ENCODE measurements around the gene CGB1. TPM values are rescaled to one million over a fixed set of nuclear protein-coding genes. Genes with fewer than 3 reads are reported as not detected.
"Not testable (repeated sequence)": the region's sequence is repeated elsewhere in the genome, so short reads cannot be mapped to it uniquely, and the experiment has no call there.

Gene CGB1
- total and polyA plus RNA-seq, 8 donors, result not detected

GRCh38 chr19:49061445-49061844 lies 24.8 kb upstream of the CGB1 start:
- WGBS, 2 donors, result 59 to 77% methylated on average over 25 of the region's 25 CpGs
- H3K4me1 ChIP-seq, result peaks cover 0 to 5% (median 0%) of the 10 kb centered on the region in 3 donors
- no peak for FAIRE-seq
- no peaks in the 10 kb centered on the region for H3K27me3 ChIP-seq
- no peak overlapping the region for H3K27ac ChIP-seq
- intact Hi-C loops (cut with DNase I), result no loop called here
- no peaks in the 10 kb centered on the region for H3K9me3 ChIP-seq
- no peak overlapping the region for H3K4me3 ChIP-seq
- no peak for TF ChIP-seq CTCF (IDR thresholded peaks at IDR 0.05)
- ATAC-seq, result no peak
- H3K36me3 ChIP-seq, result no peaks in the 10 kb centered on the region
- peak in 1 of 6 donors; percentile 59 for DNase-seq

GRCh38 chr19:49061000-49061399 lies 24.3 kb upstream of the CGB1 start:
- Histone ChIP-seq H3K36me3 (no peaks in the 10 kb centered on the region), H3K27me3 (no peaks in the 10 kb centered on the region), H3K4me1 (peaks cover 0 to 5% (median 0%) of the 10 kb centered on the region in 3 donors), H3K9me3 (no peaks in the 10 kb centered on the region), H3K27ac (no peak overlapping the region), H3K4me3 (no peak overlapping the region)
- 92 to 94% methylated on average over 2 of the region's 2 CpGs for WGBS, 2 donors
- FAIRE-seq (no peak), DNase-seq (no peak), ATAC-seq (no peak)
- TF ChIP-seq CTCF (IDR thresholded peaks at IDR 0.05), result no peak
- intact Hi-C loops (cut with DNase I), result no loop called here

- FAIRE-seq, result no peak
- no peak overlapping the region for H3K4me3 ChIP-seq
- H3K9me3 ChIP-seq, result no peaks in the 10 kb centered on the region
- H3K27me3 ChIP-seq, result no peaks in the 10 kb centered on the region
- ATAC-seq, result no peak
- peaks cover 0 to 5% (median 0%) of the 10 kb centered on the region in 3 donors for H3K4me1 ChIP-seq
- no peaks in the 10 kb centered on the region for H3K36me3 ChIP-seq
- no peak for TF ChIP-seq CTCF (IDR thresholded peaks at IDR 0.05)
- intact Hi-C loops (cut with DNase I), result no loop called here
- DNase-seq, result no peak
- no peak overlapping the region for H3K27ac ChIP-seq
- 72 to 79% methylated on average over 9 of the region's 9 CpGs for WGBS, 2 donors
Observed at GRCh38 chr19:49059053-49059452, 22.4 kb upstream of the CGB1 start.

GRCh38 chr19:49058562-49058961 lies 21.9 kb upstream of the CGB1 start:
- H3K27ac ChIP-seq, result no peak overlapping the region
- no peaks in the 10 kb centered on the region for H3K9me3 ChIP-seq
- H3K4me3 ChIP-seq, result no peak overlapping the region
- WGBS, 2 donors, result 42 to 43% methylated on average over 10 of the region's 10 CpGs
- H3K27me3 ChIP-seq, result no peaks in the 10 kb centered on the region
- no peak for ATAC-seq
- no peak for FAIRE-seq
- peaks cover 0 to 5% (median 0%) of the 10 kb centered on the region in 3 donors for H3K4me1 ChIP-seq
- peak in 1 of 6 donors; percentile 47 for DNase-seq
- intact Hi-C loops (cut with DNase I), result no loop called here
- H3K36me3 ChIP-seq, result no peaks in the 10 kb centered on the region
- no peak for TF ChIP-seq CTCF (IDR thresholded peaks at IDR 0.05)

- ATAC-seq, result peak; percentile 80 to 85 (median 85)
- Histone ChIP-seq H3K27me3 (no peaks in the 10 kb centered on the region), H3K9me3 (no peaks in the 10 kb centered on the region), H3K4me1 (peaks cover 0 to 5% (median 0%) of the 10 kb centered on the region in 3 donors), H3K4me3 (peak within 1 kb of the TSS in 3 of 4 donors; percentile 26 to 67 (median 47)), H3K27ac (no peak within 1 kb of the TSS), H3K36me3 (no peaks in the 10 kb centered on the region)
- TF ChIP-seq CTCF (IDR thresholded peaks at IDR 0.05), result no peak
- 2 to 4% methylated on average over 32 to 38 of the region's 38 CpGs for WGBS, 2 donors
- DNase-seq, result peak; percentile 64 to 89 (median 82)
- no peak for FAIRE-seq
- intact Hi-C loops (cut with DNase I), result no loop called here
Observed at GRCh38 chr19:49057636-49058234, 21.0 kb upstream of the CGB1 start, which contains the start of gene CGB7. CGB7 (minus strand) TSS chr19:49057749; CDS start chr19:49055375, 2,374 bp downstream.

- WGBS, 2 donors, result 6 to 8% methylated on average over 33 to 34 of the region's 34 CpGs
- H3K27ac ChIP-seq; intact Hi-C loops (cut with DNase I); FAIRE-seq; H3K36me3 ChIP-seq; H3K27me3 ChIP-seq; H3K9me3 ChIP-seq; H3K4me1 ChIP-seq: not testable (repeated sequence)
- ATAC-seq (peak; percentile 11 to 44 (median 28)), DNase-seq (peak in 1 of 6 donors; percentile 47)
- H3K4me3 ChIP-seq, result peak overlapping the region in 3 of 4 donors; percentile 26 to 67 (median 47)
Observed at GRCh38 chr19:49056902-49057596, 20.4 kb upstream of the CGB1 start.
